ENCODE results near the gene AGRN. TPM values are rescaled to one million over a fixed set of nuclear protein-coding genes. Genes with fewer than 3 reads are reported as not detected.
"Not testable (repeated sequence)": the region's sequence is repeated elsewhere in the genome, so short reads cannot be mapped to it uniquely, and the experiment has no call there.

Gene AGRN
- polyA plus RNA-seq, 3 donors = 12.5 to 34.2 (median 21.5) TPM

DNA sequence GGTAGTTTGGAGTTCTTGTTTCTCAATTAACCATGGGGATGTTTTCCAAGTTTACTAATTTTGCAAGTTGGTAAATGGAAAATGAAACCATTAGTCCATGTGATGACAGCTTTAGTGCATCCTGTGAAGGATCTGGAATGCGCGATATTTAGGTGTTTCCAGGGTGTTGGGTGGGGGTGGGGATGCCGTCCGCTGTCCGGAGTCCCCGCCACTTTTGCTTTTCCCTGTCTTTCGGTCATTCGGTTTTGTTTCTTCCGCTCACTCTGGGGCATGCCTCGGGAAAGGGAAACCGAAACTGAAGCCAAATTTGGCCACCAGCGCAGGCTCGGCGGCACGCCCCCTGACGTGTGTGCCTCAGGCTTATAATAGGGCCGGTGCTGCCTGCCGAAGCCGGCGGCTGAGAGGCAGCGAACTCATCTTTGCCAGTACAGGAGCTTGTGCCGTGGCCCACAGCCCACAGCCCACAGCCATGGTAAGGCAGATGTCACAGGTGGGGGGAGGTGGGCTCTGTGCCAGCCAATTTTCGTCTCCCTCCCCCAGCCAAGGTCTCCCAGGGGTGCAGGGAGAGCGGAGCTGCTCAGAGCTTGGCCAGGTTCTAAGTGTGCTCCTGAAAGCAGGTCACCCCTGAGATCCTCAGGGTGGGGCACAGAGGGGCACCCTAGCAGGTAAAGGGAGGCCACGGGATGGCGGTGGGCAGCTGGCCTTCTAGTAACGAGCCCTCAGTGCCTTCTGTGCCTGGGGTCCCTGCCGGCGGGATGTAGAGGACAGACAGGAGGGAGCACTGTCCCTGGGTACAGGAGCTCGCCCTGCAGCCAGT lies 6.6 kb upstream of the AGRN start, which contains the start of gene ISG15:
ISG15 (plus strand) TSS at position 393 of the 817 bp plus-strand sequence; CDS start at position 470, 77 bp downstream.
- WGBS, 3 donors = 1 to 7% (median 3%) methylated on average over 29 to 30 of the region's 30 CpGs
- no peak within 1 kb of the TSS for H3K27ac ChIP-seq (ENCODE audit: low read depth, low read length)

DNA sequence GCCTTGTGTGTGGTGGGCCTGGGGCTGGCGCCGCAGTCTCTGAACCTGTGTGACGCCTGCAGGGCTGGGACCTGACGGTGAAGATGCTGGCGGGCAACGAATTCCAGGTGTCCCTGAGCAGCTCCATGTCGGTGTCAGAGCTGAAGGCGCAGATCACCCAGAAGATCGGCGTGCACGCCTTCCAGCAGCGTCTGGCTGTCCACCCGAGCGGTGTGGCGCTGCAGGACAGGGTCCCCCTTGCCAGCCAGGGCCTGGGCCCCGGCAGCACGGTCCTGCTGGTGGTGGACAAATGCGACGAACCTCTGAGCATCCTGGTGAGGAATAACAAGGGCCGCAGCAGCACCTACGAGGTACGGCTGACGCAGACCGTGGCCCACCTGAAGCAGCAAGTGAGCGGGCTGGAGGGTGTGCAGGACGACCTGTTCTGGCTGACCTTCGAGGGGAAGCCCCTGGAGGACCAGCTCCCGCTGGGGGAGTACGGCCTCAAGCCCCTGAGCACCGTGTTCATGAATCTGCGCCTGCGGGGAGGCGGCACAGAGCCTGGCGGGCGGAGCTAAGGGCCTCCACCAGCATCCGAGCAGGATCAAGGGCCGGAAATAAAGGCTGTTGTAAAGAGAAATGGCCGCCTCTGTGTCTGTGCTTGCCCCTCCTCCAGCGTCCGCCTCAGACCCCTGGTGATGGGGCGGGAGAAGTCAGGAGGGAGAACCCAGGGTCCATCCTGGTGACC lies 5.8 kb upstream of the AGRN start:
- WGBS, 3 donors = 44 to 71% (median 57%) methylated on average over 39 to 41 of the region's 41 CpGs
- H3K27ac ChIP-seq (ENCODE audit: low read depth, low read length) = no peak overlapping the region

DNA sequence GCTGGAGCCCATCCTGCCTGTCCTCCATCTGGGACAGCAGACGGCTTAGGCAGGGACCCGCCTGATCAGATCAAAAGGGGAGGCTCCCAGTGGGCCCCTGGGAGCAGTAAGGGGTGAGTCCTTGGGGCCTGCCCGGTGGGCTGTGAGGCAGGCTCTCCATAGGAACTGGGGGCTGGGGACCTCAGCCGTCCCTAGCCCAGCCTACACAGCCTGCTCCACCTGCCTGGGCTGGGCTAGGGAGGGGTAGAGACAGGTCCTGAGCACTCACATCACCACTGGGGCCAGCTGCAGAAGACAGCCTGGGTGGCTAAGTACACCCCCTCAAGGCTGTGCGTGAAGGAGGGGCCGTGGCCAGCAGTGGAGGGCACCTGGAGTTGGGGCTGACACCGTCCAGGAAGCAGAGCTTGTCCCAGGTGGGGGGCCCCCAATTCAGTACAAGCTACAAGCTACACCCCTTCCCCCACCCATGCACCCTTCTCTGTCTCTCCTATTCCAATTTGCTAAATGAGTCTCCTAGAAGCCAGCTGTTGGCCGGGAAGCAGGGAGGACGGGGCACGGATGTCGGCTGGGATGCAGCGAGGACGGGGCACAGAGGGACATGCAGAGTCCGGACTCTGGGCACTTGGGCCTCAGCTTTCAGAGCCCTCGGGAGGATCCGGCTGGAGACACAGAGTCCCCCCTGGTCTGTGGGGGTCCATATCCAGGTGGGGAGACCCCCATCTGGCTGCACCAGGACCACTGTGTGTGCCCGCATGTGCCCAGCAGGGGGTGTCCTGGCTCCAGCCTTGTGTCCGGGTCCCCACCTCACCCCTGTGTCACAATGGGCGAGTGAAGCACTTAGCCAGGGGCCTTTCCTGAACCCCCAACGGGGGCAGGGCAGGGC lies 4.9 kb upstream of the AGRN start:
- H3K27ac ChIP-seq (ENCODE audit: low read depth, low read length) = no peak overlapping the region
- 78 to 81% (median 79%) methylated on average over 20 of the region's 20 CpGs for WGBS, 3 donors

DNA sequence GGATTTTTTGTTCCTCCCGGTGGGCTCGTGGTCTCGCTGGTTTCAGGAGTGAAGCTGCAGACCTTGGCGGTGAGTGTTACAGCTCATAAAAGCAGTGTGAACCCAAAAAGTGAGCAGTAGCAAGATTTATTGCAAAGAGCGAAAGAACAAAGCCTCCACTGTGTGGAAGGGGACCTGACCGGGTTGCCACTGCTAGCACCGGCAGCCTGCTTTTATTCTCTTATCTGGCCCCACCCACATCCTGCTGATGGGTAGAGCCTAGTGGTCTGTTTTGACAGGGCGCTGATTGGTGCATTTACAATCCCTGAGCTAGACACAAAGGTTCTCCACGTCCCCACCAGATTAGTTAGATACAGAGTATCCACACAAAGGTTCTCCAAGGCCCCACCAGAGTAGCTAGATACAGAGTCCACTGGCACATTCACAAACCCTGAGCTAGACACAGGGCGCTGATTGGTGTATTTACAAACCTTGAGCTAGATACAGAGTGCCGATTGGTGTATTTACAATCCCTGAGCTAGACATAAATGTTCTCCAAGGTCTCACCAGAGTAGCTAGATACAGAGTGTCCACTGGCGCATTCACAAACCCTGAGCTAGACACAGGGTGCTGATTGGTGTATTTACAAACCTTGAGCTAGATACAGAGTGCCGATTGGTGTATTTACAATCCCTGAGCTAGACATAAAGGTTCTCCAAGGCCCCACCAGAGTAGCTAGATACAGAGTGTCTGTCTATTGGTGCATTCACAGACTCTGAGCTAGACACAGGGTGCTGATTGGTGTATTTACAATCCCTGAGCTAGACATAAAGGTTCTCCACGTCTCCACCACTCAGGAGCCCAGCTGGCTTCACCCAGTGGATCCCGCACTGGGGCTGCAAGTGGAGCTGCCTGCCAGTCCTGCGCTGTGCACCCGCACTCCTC lies 2.3 kb upstream of the AGRN start:
- H3K27ac ChIP-seq (ENCODE audit: low read depth, low read length) = not testable (repeated sequence)
- WGBS, 3 donors = 62 to 84% (median 81%) methylated on average over 16 to 17 of the region's 17 CpGs

DNA sequence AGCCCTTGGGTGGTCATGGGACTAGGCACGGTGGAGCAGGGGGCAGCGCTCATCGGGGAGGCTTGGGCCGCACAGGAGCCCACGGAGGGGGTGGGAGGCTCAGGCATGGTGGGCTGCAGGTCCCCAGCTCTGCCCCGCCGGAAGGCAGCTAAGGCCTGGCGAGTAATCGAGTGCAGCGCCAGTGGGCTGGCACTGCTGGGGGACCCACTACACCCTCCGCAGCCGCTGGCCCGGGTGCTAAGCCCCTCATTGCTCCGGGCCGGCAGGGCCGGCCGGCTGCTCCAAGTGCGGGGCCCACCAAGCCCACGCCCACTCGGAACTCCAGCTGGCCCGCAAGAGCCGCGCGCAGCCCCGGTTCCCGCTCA lies 1.6 kb upstream of the AGRN start:
- not testable (repeated sequence) for H3K27ac ChIP-seq (ENCODE audit: low read depth, low read length)
- WGBS, 3 donors = 92 to 94% (median 94%) methylated on average over 22 to 26 of the region's 26 CpGs

DNA sequence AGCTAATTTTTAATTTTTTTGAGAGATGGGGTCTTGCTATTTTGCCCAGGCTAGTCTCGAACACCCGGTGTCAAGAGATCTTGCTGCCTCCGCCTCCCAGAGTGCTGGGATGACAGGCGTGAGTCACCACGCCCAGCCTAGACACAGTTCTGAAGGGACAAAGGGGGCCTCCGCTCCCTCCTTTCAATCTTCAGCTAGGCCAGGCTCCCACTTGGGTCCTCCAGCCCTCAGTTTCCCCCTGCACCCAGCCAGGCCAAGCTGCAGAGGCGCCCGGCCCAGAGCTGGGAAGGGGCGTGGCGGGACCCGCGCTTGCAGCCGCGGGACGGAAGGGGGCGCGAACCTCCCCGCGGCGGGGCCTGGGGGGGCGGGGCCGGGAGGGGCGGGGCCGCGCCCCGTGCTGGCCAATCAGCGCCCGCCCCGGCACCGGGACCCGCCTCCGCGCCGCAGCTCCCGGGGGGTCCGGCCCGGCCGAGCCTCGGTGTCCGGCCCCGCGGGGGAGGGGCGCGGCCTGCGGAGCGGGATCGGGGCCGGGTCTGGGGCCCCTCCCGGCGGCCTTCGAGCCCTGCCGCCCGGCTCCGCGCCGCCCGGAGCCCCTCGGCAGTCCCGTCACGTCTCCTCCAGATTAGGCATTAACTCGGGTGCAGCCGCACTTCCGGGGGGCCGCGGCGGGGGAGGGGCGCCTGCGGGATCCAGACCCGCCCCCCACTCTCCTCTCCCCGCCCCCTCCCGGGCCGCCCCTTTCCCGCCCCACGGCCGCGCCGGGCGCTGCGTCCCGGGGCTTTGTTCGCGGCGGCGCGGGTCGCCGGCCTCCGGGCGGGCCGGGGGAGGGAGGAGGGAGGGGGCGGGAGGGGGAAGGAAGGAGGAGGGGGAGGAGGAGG lies 559 bp upstream of the AGRN start:
- WGBS, 3 donors = 1 to 4% (median 2%) methylated on average over 34 to 69 of the region's 91 CpGs
- no peak overlapping the region for H3K27ac ChIP-seq (ENCODE audit: low read depth, low read length)

DNA sequence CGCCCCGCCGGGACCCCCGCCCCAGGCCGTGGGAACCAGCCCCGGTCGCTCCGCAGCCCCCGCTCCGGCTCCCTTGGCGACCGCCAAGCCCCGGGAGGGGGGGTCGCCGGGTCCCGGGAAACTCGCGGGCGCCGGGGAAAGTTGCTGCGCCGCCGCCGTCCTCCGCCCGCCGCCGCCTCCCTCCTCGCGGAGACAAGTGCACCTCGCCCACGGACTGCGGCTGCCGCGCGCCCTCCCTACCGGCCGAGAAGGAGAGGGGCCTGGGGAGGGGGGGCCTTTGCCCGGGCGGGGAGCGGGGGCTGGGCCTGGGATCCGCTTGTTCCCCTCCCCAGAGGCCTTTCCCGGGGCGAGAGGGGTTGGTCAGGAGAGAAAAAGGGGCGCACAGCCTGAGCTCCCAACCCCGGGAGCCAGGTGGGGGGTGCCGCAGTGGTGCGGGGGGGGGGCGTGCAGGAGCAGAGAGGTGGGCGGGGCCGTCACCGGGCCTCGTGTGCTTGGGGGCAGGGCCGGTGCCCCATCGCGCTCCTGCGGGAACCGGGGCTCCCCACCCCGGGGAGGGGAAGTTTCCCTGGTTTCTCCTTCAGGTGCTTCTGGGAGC lies 592 bp downstream of the AGRN start:
- whole genome bisulfite sequencing, 3 donors = 0 to 2% (median 1%) methylated on average over 25 to 59 of the region's 59 CpGs
- no peak overlapping the region for H3K27ac ChIP-seq (ENCODE audit: low read depth, low read length)

DNA sequence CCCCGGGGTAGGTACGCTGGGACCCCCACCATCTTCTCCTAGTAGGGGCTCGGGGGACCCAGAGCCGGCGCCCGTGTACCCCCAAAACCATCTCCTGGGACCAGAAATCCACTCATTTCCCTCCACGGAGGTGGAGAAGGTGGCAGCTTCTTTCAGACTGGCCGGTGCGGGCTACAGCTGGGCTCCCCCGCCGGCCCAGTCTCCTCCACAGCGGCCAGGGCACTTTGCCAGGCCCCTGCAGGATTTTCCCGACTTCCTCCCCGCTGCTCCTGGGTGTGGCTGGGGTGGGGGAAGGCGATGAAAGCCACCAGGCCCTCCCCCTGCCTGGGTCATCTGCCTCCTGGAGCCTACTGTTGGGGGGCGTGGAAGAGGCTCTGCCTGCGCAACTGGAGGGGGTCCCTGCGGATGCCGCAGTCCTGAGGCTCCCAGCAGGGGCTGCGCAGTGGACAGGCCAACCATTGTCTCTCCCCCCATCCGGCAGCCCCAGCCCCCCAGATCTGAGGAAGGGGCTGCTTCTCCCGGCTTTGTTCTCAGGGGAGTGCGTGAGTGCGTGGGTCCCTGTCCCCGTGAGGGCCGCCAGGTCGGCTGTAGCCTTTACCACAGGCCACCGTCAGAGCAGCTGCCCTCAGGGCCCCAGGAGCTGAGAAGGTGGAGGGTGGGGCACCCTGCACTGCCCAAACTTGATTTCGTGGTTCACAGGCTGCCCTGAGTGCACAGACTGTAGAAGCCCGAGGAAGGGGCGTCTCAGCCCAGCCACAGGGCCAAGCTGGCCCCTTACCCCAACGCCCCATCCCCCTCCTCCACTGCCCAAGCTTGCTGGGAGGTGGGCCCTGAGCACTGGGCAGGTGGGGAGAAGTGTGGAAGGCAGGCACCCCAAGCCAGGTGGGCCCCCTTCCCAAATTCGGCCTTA lies 1.3 kb downstream of the AGRN start:
- H3K27ac ChIP-seq (ENCODE audit: low read depth, low read length) = no peak overlapping the region
- WGBS, 3 donors = 25 to 36% (median 27%) methylated on average over 33 of the region's 33 CpGs

DNA sequence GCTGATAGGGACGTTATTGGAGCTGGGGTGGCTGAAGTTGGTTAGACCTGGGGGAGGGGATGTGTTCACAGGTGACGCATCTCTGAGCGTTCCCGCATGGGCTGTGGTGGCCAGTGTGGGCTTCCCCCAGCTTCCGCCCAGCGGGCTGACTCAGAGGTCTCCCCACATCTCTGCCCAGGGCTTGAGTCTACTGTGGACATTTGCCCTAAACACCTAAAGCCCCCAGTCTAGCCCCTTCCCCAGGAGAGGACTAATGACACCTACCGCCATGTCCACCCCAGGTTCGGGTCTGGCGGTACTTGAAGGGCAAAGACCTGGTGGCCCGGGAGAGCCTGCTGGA lies 2.0 kb downstream of the AGRN start:
- H3K27ac ChIP-seq (ENCODE audit: low read depth, low read length) = no peak overlapping the region
- WGBS, 3 donors = 88 to 91% (median 88%) methylated on average over 10 of the region's 10 CpGs

DNA sequence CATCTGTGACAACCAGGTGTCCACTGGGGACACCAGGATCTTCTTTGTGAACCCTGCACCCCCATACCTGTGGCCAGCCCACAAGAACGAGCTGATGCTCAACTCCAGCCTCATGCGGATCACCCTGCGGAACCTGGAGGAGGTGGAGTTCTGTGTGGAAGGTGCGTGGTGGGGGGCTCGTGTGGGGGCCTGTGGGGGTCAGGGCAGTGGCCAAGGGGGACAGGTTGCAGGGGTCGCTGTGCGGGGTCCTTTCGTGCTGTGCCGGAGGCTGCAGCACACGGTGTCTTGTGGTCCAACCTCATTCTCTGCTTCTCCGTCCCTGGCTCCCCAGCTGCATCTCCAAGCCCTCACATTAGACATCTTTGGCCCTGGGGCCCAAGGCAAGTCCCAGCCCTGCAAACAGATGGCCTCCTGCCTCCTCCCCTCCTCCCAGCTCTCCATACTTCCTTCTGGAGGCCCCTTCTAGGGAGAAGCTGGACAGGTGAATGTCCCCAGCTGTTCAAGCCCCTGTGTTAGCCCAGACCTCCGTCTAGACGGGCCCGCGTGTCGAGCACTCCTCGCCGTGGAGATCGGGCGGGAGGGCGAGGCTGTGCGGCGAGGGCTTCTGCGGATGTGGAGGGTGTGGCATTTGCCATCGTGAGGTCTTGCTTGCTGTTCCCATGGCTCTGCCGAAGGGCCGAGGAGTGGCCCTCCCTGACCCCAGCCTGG lies 2.5 kb downstream of the AGRN start:
- WGBS, 3 donors = 76 to 92% (median 77%) methylated on average over 25 to 27 of the region's 27 CpGs
- no peak overlapping the region for H3K27ac ChIP-seq (ENCODE audit: low read depth, low read length)

DNA sequence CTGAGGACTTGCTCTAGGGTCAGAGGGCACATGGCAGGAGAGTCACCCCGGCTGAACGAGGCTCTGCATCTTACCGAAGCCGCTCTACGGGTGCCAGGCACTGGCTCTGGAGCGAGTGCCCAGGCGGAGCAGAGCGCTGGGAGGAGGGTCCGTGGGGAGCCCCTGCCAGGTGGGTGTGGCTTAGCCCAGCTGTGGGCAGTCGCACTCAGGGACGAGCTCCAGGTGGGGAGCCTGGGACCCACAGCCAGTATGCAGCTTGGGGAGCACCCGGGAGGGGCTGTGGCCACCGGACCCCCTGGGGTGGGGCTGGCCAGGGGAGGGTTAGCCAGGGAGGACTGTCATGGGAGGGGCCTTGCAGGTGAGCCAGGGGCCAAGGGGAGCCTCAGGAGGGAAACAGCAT lies 3.8 kb downstream of the AGRN start:
- peak overlapping the region; percentile 20 for H3K27ac ChIP-seq (ENCODE audit: low read depth, low read length)
- WGBS, 3 donors = 69 to 77% (median 75%) methylated on average over 13 of the region's 13 CpGs

DNA sequence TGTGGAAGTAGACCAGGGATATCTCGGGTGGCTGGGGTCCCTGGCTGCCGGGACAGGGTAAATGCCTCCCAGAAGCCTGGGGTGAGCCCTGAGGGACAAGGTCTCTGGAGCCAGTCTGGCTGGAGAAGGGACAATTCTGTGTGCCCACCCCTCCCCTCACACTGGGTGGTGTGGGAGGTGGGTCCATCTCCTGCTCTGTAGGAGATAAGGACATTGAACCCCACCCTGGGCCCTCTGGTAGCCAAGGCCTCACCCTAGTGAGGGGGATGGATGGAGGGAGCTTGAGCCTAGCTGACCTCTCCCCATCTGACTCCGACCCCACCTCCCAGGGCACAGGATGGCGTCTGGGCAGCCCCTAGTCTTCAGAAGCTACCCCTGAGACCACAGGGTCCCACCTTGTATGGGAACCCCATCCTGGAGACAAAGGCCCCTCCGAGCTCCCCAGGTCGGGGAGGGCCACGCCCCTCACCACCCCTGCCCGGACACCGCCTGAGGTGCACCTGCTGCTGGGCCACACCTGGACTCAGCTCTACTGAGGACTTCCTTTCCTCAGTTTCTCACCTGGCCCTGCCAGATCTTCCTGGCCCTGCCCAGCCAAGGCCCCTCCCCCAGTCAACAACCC lies 4.3 kb downstream of the AGRN start:
- WGBS, 3 donors = 80 to 92% (median 81%) methylated on average over 9 of the region's 9 CpGs

DNA sequence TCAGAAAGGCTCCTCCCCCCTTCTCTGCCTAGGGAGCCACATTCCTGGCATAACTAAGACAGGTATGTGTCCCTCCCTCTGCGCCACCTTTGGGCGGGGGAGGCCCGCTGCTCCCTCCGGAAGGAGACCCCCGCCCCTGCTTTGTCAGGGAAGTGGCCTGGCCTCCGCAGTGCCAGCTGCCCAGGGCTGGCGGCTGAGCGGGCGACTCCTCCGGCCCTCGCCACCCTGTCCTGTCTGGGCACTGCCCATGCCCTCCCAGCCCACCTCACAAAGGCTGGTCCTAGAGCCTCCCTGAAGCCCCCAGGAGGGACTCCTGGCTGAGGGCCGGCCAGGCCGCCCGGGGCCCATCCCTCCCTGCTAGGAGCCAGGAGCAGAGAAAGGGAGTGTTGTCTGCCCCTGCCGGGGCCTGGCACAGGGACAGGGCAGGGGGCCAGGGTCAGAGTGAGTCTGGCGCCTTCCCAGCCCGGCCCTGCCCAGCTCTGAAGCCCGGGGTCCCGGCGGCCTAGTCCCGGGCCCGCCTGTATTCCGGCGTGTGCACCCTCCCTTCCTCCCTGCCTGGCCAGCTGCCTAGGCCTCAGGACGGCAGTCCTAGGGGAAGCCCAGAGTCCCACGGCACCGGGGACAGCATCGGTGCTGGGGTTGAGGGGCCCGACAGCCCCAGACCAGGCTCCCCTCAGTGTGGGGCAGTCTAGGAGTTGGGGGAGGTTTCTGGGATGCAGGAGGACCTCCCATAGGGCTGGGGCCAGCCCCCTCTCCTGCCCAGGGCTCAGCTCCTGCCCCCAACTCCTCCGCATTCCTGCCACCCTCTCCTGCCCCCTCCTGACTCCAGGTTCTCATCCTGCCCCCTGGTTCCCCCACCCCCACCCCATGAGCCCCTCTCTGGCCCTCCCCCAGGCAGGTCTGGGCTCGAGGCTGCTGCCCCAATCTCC lies 5.1 kb downstream of the AGRN start:
- WGBS, 3 donors = 50 to 57% (median 54%) methylated on average over 25 to 31 of the region's 31 CpGs
- H3K27ac ChIP-seq (ENCODE audit: low read depth, low read length) = no peak overlapping the region

More for the DNA sequence above, 4.3 kb downstream of the AGRN start:
- H3K27ac ChIP-seq (ENCODE audit: low read depth, low read length) = no peak overlapping the region

DNA sequence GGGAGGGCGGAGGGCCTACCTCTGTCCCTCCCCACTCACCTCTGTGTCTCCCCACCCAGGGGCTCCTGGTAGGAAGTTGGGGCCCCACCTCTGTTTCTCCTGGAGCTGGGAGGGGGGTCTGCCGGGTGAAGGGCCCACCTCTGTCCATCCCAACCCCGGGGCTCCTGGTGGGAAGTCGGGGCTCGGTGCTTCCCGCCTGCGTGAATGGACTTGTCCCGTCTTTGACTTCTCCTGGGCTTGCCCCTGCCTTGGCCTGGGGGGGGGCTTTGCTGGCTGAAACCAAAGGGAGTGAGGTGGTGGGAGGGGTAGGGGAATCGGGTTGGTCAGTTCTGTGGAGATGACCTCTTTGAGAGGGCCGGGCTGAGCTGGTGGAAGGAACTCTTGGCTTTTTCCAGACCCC lies 5.8 kb downstream of the AGRN start:
- no peak overlapping the region for H3K27ac ChIP-seq (ENCODE audit: low read depth, low read length)
- 67 to 80% (median 75%) methylated on average over 10 of the region's 10 CpGs for WGBS, 3 donors
